Measurements from ENCODE around the gene FGF6.
A peak's percentile ranks its signal among the peaks of the same experiment; 100 is the strongest.

FGF6 gene

GRCh38 chr12:4421590-4422031, 24.0 kb downstream of the FGF6 start:
- no peak overlapping the region for H3K4me3 ChIP-seq (ENCODE audit: low read depth, low read length)
- TF ChIP-seq CTCF (IDR thresholded peaks at IDR 0.05; ENCODE audit: control insufficient read depth, extremely low read depth, insufficient read depth): peak; percentile 49
- peak; percentile 8 for DNase-seq (ENCODE audit: low read depth)

- DNase-seq (ENCODE audit: low read depth): no peak
- TF ChIP-seq CTCF (IDR thresholded peaks at IDR 0.05; ENCODE audit: control insufficient read depth, extremely low read depth, insufficient read depth): no peak
- no peak overlapping the region for H3K4me3 ChIP-seq (ENCODE audit: low read depth, low read length)
Measured at GRCh38 chr12:4420138-4420670, 25.4 kb downstream of the FGF6 start.

GRCh38 chr12:4418913-4419312, 26.7 kb downstream of the FGF6 start:
- no peak overlapping the region for H3K4me3 ChIP-seq (ENCODE audit: low read depth, low read length)
- no peak for TF ChIP-seq CTCF (IDR thresholded peaks at IDR 0.05; ENCODE audit: control insufficient read depth, extremely low read depth, insufficient read depth)

GRCh38 chr12:4417936-4418335, 27.7 kb downstream of the FGF6 start:
- no peak for DNase-seq (ENCODE audit: low read depth)
- H3K4me3 ChIP-seq (ENCODE audit: low read depth, low read length): no peak overlapping the region
- TF ChIP-seq CTCF (IDR thresholded peaks at IDR 0.05; ENCODE audit: control insufficient read depth, extremely low read depth, insufficient read depth): no peak

More at GRCh38 chr12:4418913-4419312, 26.7 kb downstream of the FGF6 start:
- DNase-seq (ENCODE audit: low read depth): no peak

GRCh38 chr12:4417455-4417854, 28.2 kb downstream of the FGF6 start:
- H3K4me3 ChIP-seq (ENCODE audit: low read depth, low read length): no peak overlapping the region
- no peak for DNase-seq (ENCODE audit: low read depth)
- TF ChIP-seq CTCF (IDR thresholded peaks at IDR 0.05; ENCODE audit: control insufficient read depth, extremely low read depth, insufficient read depth): no peak

GRCh38 chr12:4416276-4416675, 29.3 kb downstream of the FGF6 start:
- H3K4me3 ChIP-seq (ENCODE audit: low read depth, low read length): no peak overlapping the region
- no peak for TF ChIP-seq CTCF (IDR thresholded peaks at IDR 0.05; ENCODE audit: control insufficient read depth, extremely low read depth, insufficient read depth)
- no peak for DNase-seq (ENCODE audit: low read depth)

GRCh38 chr12:4412465-4412864, 33.1 kb downstream of the FGF6 start:
- no peak for DNase-seq (ENCODE audit: low read depth)
- TF ChIP-seq CTCF (IDR thresholded peaks at IDR 0.05; ENCODE audit: control insufficient read depth, extremely low read depth, insufficient read depth): no peak
- no peak overlapping the region for H3K4me3 ChIP-seq (ENCODE audit: low read depth, low read length)

All from LNCaP clone FGC (cell line).